Skeletal muscle cell (primary cell): ENCODE results near the gene MDC1.
A peak's percentile ranks its signal among the peaks of the same experiment; 100 is the strongest.
"Not testable (repeated sequence)": the region's sequence is repeated elsewhere in the genome, so short reads cannot be mapped to it uniquely, and the experiment has no call there.

Experiments
- DNase-seq: peaks from one replicate; pipeline ENCODE4 v3.0.0-alpha.2; 2010; ENCODE audit warnings: low read depth
- H3K4me3 ChIP-seq: 2 replicates; pipeline ENCODE4 v1.5.1; 2011; ENCODE audit warnings: low read depth, mild to moderate bottlenecking, control low read depth, low read length, moderate library complexity

MDC1 gene

DNA sequence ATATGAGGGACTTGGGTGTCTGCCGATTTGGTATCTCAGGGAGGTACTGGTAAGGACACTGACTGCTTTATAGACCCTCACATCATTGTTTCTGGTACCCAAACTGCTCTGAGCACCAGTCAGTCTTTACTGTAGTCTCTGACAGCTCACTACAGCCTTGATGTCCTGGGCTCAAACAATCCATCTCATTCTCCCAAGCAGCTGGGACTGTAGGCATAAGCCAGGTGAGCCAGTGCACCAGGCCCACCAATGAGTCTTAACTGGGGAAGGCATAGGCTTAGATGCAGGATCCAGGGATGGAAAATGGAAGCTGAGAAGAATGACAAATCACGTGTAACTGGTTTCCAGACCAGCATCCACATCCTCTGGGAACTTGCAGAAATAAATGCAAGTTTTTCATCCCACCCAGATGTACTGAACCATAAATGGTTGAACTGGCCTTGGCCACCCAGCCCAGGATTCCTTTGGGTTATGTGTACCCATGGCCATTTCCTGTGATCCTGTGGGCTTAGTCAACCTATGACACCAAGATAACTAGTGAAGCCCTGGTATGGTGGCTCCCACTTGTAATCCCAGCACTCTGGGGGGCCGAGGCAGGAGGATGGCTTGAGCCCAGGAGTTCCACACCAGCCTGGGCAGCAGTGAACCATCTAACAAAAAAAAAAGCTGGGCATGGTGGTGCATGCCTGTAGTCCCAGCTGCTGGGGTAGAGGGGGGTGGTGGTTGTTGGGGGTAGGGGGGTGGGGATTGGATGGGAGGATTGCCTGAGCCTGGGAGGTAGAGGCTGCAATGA is 8.8 kb upstream of the MDC1 start:
- H3K4me3 ChIP-seq: no peak overlapping the region
- DNase-seq: no peak

DNA sequence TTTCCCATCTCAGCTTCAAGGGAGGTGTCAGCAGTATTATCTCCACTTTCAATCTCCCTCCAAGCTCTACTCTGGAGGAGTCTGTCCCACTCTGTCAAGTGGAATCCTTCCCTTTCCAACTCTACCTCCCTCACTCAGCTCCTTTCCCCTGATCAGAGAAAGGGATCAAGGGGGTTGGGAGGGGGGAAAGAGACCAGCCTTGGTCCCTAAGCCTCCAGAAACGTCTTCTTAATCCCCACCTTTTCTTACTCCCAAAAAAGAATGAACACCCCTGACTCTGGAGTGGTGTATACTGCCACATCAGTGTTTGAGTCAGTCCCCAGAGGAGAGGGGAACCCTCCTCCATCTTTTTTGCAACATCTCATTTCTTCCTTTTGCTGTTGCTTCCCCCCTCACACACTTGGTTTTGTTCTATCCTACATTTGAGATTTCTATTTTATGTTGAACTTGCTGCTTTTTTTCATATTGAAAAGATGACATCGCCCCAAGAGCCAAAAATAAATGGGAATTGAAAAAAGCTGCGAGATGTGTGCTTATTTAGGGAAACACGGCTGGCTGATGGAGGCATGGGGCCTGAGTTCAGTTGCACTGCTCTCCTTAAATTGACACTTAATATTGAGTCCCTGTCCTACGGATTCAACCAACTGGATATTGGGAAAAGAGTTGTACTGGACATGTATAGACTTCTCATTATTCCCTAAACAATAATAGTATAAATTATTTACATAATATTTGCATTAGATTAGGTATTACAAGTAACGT is 8.0 kb upstream of the MDC1 start:
- no peak overlapping the region for H3K4me3 ChIP-seq
- no peak for DNase-seq

DNA sequence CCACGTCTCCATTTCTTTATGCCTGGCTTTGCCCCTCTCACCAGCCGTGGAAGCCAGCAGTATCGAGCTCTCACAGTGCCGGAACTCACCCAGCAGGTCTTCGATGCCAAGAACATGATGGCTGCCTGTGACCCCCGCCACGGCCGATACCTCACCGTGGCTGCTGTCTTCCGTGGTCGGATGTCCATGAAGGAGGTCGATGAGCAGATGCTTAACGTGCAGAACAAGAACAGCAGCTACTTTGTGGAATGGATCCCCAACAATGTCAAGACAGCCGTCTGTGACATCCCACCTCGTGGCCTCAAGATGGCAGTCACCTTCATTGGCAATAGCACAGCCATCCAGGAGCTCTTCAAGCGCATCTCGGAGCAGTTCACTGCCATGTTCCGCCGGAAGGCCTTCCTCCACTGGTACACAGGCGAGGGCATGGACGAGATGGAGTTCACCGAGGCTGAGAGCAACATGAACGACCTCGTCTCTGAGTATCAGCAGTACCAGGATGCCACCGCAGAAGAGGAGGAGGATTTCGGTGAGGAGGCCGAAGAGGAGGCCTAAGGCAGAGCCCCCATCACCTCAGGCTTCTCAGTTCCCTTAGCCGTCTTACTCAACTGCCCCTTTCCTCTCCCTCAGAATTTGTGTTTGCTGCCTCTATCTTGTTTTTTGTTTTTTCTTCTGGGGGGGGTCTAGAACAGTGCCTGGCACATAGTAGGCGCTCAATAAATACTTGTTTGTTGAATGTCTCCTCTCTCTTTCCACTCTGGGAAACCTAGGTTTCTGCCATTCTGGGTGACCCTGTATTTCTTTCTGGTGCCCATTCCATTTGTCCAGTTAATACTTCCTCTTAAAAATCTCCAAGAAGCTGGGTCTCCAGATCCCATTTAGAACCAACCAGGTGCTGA is 7.0 kb upstream of the MDC1 start:
- not testable (repeated sequence) for DNase-seq, H3K4me3 ChIP-seq

DNA sequence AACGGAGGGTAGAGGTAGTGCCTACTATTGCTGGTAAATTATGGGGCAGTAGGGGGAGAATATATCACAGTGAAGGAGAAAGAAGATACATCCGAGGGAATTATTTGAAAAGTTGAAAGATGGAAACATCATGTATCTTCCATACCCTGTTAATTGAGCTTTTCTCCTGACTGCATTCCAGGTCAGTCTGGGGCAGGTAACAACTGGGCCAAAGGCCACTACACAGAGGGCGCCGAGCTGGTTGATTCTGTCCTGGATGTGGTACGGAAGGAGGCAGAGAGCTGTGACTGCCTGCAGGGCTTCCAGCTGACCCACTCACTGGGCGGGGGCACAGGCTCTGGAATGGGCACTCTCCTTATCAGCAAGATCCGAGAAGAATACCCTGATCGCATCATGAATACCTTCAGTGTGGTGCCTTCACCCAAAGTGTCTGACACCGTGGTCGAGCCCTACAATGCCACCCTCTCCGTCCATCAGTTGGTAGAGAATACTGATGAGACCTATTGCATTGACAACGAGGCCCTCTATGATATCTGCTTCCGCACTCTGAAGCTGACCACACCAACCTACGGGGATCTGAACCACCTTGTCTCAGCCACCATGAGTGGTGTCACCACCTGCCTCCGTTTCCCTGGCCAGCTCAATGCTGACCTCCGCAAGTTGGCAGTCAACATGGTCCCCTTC is 6.2 kb upstream of the MDC1 start:
- not testable (repeated sequence) for H3K4me3 ChIP-seq, DNase-seq

DNA sequence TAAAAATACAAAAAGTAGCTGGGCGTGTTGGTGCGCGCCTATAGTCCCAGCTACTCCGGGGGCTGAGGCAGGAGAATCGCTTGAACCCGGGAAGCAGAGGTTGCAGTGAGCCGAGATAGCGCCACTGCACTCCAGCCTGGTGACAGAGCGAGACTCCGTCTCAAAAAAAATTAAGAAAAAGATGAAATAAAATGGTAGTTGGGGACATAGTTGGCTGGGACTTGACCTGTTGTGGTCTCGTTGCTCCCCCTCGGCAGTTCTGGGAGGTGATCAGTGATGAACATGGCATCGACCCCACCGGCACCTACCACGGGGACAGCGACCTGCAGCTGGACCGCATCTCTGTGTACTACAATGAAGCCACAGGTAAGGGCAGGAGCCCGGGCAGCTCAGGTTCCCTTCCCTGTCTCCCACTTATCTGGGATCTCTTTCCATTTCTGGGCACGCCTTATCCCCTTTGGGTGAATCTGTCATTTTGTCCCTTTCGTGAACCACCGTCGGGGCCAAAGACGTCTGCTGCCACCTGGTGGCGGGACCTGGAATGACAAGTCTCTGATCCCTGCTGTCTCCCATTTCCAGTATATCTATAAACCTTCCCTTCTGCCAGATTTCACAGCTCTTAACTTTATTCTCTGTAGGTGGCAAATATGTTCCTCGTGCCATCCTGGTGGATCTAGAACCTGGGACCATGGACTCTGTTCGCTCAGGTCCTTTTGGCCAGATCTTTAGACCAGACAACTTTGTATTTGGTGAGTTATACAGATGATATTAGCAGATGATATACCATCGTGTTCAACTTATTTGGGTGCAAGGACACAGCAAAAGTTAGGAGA is 5.4 kb upstream of the MDC1 start:
- peak overlapping the region; percentile 98 for H3K4me3 ChIP-seq
- DNase-seq: no peak

DNA sequence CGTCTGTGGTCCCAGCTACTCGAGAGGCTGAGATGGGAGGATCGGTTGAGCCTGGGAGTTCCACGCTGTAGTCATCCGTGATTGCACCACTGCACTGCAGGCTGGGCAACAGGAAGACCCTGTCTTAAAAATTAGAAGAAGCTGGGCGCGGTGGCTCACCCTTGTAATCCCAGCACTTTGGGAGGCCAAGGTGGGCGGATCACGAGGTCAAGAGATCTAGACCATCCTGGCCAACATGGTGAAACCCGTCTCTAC is 4.9 kb upstream of the MDC1 start:
- not testable (repeated sequence) for DNase-seq
- H3K4me3 ChIP-seq: peak overlapping the region; percentile 98

DNA sequence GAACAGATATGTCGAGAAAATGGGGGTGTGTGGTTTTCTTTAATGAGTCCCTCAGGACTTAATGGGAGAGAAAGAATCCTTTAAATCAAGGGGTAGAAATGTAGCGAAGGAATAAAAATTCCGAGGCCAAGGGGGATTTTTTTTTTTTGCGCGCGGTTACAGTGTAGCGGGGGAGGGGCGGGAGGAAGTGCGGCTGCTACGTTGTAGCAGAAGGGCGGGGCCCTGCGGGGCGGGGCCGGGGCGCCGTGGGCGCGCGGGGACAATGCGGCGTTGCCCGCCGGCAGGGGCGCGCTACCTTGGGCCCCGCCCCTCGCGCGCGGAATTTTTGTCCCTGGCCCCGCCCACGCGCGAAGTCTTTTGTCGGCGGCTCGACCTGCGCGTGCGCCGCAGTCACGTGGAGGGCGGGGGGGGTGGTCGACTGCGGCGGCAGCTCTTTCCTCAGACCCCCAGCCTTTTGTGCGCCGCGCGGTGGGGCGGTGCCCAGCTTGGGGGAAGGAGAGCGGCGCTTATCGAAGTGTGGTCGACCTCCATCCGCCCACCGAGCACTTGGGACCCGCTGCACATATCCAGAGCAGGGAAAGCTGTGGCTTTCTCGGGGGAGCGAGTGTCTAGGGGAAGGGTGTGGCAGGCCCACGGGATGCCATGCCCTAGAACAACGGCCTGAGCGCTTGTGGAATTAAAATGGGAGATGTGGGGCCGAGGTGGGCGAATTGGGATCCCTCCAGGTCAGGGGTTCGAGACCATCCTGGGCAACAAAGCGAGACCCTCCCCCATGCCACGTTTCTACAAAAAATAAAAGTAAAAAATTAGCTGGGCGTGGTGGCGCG is 4.3 kb upstream of the MDC1 start:
- peak; percentile 62 for DNase-seq

DNA sequence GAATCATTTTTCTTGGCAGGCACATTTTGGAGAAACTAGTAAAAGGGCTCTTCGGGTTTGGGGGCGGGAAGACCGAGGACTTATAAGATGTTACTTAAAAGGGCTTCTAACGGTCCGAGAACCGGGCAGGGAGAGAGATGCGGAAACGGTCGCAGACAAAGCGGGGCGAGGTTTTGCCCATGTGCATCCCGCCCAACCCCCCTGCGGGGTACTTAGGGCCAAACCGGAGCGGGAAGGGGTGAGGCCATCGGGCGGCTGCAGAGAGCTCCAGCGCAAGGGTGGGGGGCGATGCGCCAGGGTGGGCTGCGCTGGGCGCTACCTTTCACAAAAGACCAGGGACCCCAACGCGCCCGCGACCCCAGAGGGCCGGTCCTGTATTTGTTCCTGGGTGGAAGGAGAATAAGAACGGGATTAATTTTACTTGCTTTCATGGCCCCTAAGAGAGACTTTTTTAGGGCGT is 3.7 kb upstream of the MDC1 start:
- peak overlapping the region; percentile 98 for H3K4me3 ChIP-seq
- no peak for DNase-seq

More for the DNA sequence above, 4.3 kb upstream of the MDC1 start:
- peak overlapping the region; percentile 98 for H3K4me3 ChIP-seq

DNA sequence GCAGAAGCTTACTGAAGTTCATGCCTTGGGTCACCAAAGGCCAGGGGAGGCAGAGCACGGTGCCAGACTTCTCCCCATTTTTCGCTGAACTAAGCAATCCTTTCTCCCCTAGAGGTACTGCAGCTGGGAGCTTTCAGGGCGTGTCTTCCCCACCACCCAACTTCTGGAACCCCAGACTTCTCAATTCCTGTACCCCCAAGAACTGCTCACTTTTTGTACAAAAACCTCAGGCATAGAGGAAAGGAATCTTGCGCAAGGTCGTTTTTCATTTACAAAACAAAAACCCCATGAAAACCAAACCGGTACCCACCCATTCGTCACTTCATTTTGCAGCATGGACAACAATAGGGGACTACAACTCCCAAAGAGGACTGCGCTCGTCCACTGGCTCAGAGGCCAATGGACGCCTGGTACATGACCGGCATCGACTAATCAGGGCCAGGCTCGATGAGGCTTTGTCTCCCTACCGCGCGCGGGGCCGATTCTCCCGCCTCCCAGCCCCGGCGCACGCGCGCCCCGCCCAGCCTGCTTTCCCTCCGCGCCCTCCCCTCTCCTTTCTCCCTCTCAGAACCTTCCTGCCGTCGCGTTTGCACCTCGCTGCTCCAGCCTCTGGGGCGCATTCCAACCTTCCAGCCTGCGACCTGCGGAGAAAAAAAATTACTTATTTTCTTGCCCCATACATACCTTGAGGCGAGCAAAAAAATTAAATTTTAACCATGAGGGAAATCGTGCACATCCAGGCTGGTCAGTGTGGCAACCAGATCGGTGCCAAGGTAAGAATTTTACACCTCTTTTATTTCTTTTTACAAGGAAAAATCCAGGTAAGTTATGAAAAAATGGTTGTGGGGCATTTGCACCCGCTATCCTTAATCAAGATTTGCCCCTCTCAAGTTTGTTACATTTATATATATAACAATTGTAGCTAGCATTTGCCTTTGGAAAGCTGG is 3.0 kb upstream of the MDC1 start, which contains the start of gene TUBB:
TSS of gene TUBB (plus strand) at position 562 of the 947 bp plus-strand sequence. CDS start at position 717, 155 bp downstream.
- peak; percentile 95 for DNase-seq
- peak within 1 kb of the TSS; percentile 98 for H3K4me3 ChIP-seq

DNA sequence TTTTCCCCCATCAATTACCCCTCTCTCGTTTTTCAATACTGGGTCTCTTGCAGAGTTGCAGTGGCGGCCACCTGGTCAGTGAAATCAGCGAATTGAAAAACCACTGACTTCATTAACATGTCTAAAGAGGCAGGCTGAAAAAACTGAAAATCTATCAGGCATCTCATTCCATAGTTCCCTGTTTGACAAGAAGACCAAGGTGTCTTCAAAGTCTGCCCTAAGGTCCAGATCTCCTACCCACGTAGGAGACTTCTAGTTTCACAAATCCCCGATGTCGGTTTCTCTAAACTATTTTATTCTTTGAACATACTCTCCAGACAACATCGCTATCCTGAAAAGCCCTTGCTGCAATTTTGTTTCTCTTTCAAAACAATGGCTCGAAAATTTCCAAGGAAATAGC is 2.3 kb upstream of the MDC1 start:
- peak overlapping the region; percentile 98 for H3K4me3 ChIP-seq
- no peak for DNase-seq

DNA sequence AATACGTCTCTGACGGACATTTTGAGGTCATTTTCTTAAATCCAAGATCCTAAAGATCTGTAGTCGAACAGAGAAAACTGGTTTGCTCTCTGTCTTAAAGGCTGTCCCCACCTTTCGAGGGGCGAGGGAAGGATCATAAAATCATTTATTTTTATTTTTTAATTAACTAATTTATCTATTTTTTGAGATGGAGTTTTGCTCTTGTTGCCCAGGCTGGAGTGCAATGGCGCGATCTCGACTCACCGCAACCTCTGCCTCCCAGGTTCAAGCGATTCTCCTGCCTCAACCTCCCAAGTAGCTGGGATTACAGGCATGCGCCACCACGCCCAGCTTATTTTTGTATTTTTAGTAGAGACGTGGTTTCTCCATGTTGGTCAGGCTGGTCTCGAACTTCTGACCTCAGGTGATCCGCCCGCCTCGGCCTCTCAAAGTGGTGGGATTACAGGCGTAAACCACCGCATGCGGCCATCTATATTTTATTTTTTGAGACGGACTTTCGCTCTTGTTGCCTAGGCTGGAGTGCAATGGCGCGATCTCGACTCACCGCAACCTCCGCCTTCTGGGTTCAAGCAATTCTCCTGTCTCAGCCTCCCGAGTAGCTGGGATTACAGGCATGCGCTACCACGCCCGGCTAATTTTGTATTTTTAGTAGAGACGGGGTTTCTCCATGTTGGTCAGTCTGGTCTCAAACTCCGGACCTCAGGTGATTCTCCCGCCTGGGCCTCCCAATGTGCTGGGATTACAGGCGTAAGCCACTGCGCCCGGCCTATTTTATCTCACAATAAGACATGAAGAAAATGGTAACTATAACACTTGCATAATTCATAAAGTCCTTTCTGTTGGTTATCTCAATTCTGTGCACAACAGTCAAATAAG is 1.0 kb upstream of the MDC1 start:
- H3K4me3 ChIP-seq: peak overlapping the region; percentile 43
- not testable (repeated sequence) for DNase-seq

DNA sequence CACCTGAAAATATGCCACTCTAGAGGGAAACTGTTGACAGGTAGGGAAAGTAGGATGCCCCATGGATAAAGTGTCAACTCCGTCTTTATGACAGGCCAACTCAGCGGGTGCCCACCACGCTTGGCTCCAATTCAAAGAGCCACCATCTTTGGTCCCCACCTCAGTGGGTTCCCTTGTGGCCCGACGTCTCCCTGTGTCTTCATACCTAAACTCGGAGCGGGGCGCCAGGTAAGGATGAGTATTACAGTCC is 277 bp downstream of the MDC1 start:
- DNase-seq: no peak
- peak overlapping the region; percentile 80 for H3K4me3 ChIP-seq

DNA sequence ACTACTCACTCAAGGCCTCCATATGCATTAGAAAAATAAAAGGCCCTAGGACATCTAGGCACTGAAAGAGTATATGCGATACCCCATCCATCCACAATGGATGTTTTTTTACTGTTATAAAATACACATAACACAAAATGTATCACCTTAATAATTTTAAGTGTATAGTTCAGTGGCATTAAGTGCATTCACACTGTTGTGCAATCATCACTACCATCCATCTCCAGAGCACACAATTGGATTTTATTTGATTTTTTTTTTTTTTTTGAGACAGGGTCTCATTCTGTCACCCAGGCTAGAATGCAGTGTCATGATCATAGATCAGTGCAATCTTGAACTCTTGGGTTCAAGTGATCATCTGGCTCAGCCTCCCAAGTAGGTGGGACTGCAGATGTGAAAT is 2.8 kb downstream of the MDC1 start:
- no peak overlapping the region for H3K4me3 ChIP-seq
- no peak for DNase-seq

DNA sequence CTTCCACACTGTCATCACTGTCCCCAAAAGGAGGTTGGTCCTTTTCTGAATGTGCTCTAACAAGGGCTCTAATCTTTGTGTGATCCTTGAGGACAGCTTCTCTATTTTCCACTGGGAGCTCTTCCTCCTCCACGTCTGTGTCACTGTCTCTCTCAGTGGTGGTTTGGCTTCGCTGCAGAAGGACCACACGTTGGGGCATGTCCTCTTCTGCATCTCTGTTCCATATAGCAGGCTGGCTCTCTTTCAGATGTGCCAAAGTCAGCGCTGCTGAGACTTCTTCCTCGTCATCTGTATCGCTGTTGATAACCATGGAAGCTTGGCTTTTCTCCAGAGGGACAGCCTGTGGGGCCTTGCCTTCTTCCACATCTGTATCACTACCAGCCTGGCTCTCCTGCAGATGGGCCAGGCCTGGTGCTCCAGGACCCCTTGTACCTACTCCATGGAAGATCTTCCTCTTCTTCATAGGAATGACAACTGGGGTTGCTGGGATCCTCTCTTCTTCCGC is 4.6 kb downstream of the MDC1 start:
- no peak overlapping the region for H3K4me3 ChIP-seq
- no peak for DNase-seq

DNA sequence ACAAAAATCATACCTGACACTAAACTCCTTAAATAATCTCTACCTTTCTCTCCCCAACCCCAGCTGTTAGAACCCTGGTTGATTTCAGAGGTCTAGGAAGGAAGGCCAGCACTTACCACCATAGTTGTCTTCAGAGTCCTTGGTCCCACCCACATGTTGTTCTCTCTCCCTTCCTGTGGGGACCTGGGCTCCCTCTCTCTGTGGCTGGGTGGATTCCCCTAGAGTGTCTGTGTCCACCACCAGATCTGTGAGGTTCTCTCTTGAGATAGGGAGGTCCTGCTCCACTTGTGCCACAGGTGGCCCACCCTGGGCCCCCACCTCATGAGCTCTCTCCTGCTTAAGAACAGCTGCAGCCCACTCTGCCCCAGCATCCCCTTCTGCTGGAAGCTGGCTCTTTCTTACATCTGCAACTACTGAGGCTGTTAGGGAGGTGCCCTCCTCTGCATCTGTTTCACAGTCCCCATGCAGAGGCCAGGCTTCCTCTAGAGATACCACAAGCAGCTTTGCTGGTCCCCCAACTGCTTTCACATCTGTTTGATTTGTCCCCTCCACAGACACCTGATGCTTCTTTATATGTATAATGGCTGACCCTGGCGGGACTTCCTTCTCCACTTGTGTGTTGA is 5.2 kb downstream of the MDC1 start:
- DNase-seq: no peak
- H3K4me3 ChIP-seq: no peak overlapping the region
